Measurements from ENCODE around the gene ELP4. TPM values are rescaled to one million over a fixed set of nuclear protein-coding genes. Genes with fewer than 3 reads are reported as not detected.

Gene ELP4
- total RNA-seq, 1 donor from 2014 or later: 21.7 TPM

- Mint-ChIP-seq H3K27me3 (no peaks in the 10 kb centered on the region), H3K36me3 (no peaks in the 10 kb centered on the region), H3K9me3 (no peaks in the 10 kb centered on the region), H3K4me3 (no peak overlapping the region), H3K27ac (no peak overlapping the region), H3K4me1 (ENCODE audit: unreplicated experiment) (no peaks in the 10 kb centered on the region)
- no peak for TF ChIP-seq CTCF (conservative IDR thresholded peaks at IDR 0.05)
- no peak for DNase-seq (ENCODE audit: extremely low spot score, unreplicated experiment)
Observed at GRCh38 chr11:31478223-31478590, 31.4 kb upstream of the ELP4 start.

GRCh38 chr11:31479066-31479465 is 30.5 kb upstream of the ELP4 start:
- Mint-ChIP-seq H3K9me3 (no peaks in the 10 kb centered on the region), H3K27me3 (no peaks in the 10 kb centered on the region), H3K4me1 (ENCODE audit: unreplicated experiment) (no peaks in the 10 kb centered on the region), H3K27ac (no peak overlapping the region), H3K4me3 (no peak overlapping the region), H3K36me3 (no peaks in the 10 kb centered on the region)
- no peak for TF ChIP-seq CTCF (conservative IDR thresholded peaks at IDR 0.05)
- no peak for DNase-seq (ENCODE audit: extremely low spot score, unreplicated experiment)

DNA sequence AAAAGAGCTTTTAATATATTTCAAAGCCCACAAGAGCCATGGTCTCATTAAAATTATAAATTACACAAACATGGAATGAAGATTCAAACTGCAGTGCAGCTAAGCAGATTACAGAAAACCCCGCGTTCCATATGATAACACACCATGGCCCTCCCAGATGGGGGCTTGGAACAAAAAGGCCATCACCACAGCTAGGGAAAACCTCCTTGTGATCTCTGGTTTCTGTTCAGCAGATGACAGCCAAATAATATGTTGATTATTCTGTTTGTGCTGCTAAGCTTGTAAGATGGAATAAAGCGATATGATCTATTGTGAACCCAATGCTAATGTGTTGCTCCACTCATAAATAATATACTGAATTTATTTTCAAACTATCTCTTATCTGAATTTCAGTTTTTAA is 28.6 kb upstream of the ELP4 start:
- no peaks in the 10 kb centered on the region for H3K9me3 Mint-ChIP-seq
- H3K4me1 Mint-ChIP-seq (ENCODE audit: unreplicated experiment): peaks cover 5% of the 10 kb centered on the region
- no peaks in the 10 kb centered on the region for H3K36me3 Mint-ChIP-seq
- TF ChIP-seq CTCF (conservative IDR thresholded peaks at IDR 0.05): no peak
- H3K4me3 Mint-ChIP-seq: no peak overlapping the region
- DNase-seq (ENCODE audit: extremely low spot score, unreplicated experiment): no peak
- H3K27me3 Mint-ChIP-seq: no peaks in the 10 kb centered on the region
- H3K27ac Mint-ChIP-seq: no peak overlapping the region

GRCh38 chr11:31484497-31484896 is 25.1 kb upstream of the ELP4 start:
- Mint-ChIP-seq H3K27ac (no peak overlapping the region), H3K36me3 (peaks cover 5% of the 10 kb centered on the region), H3K4me1 (ENCODE audit: unreplicated experiment) (peaks cover 5% of the 10 kb centered on the region), H3K4me3 (no peak overlapping the region), H3K27me3 (no peaks in the 10 kb centered on the region), H3K9me3 (no peaks in the 10 kb centered on the region)
- DNase-seq (ENCODE audit: extremely low spot score, unreplicated experiment): no peak
- no peak for TF ChIP-seq CTCF (conservative IDR thresholded peaks at IDR 0.05)

DNA sequence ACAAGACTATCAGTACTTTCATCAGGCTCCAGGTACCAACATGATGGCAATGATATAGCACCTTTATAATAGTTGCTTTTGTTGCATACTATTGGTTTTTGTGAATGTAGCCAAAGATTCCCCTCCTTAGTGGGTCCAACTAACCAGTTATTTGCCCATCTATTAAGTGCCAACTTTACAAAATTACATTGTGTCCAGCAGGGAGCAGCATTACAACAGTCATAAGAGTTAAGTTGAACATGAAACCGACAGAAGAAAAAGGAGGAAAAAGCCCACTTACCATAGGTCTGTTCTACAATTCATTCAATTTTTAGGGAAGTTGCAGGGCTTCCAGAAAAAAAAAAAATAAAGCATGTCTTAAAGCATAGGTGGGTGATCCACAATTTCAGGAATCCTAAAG is 21.7 kb upstream of the ELP4 start:
- Mint-ChIP-seq H3K27me3 (no peaks in the 10 kb centered on the region), H3K36me3 (peaks cover 13% of the 10 kb centered on the region), H3K27ac (no peak overlapping the region), H3K4me1 (ENCODE audit: unreplicated experiment) (peaks cover 5% of the 10 kb centered on the region), H3K9me3 (no peaks in the 10 kb centered on the region), H3K4me3 (no peak overlapping the region)
- TF ChIP-seq CTCF (conservative IDR thresholded peaks at IDR 0.05): peak; percentile 66
- DNase-seq (ENCODE audit: extremely low spot score, unreplicated experiment): no peak

DNA sequence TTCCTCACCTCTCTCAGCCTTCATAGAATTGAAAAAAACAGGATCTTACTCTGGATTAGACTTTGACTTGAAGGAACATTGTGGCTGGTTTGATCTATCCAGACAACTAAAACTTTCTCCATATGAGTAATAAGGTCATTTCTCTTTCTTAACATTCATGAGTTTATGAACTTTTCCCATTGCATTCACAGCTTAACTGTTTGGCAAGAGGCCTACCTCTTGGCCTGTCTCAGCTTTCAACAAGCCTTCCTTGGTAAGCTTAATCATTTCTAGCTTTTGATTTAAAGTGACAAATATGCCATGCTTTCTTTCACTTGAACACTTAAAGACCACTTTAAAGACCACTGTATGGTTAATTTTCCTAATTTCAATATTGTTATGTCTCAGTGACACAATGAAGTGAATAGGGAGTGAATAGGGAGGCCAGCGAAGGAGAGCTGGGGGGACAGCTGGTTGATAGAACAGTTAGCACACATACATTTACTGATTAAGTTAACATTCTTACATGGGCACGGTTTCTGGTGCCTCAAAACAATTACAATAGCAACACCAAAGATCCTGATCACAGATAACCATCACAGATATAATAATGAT is 17.1 kb upstream of the ELP4 start:
- H3K4me3 Mint-ChIP-seq: no peak overlapping the region
- H3K4me1 Mint-ChIP-seq (ENCODE audit: unreplicated experiment): no peaks in the 10 kb centered on the region
- no peak for TF ChIP-seq CTCF (conservative IDR thresholded peaks at IDR 0.05)
- peaks cover 38% of the 10 kb centered on the region for H3K36me3 Mint-ChIP-seq
- no peaks in the 10 kb centered on the region for H3K27me3 Mint-ChIP-seq
- H3K9me3 Mint-ChIP-seq: peaks cover 10% of the 10 kb centered on the region
- H3K27ac Mint-ChIP-seq: no peak overlapping the region
- no peak for DNase-seq (ENCODE audit: extremely low spot score, unreplicated experiment)

Data from type B pancreatic cell (in vitro differentiated cells).